ENCODE results near the gene HNRNPR.
"Not testable (repeated sequence)": the region's sequence is repeated elsewhere in the genome, so short reads cannot be mapped to it uniquely, and the experiment has no call there.

Gene HNRNPR

DNA sequence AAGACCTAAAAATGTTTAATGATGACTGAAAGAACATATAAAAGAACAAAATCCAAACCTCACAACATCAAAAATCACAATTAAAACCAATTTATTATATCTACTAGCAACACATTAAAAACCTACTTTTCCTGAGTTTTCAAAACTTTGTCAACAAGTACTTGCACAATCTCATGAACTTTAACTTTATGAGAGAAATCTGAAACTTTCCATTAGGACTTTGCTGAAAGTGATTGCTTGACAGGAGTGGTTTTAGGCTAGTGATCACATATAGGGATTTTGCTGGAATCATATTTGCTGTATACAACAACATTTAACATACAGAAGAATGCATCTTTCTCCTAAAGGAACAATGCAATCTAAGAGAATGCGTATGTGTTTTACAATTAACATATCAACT is 13.2 kb downstream of the HNRNPR start:
- no peak for DNase-seq (ENCODE audit: low spot score)

- DNase-seq (ENCODE audit: low spot score) = no peak
These were observed 18.7 kb downstream of the HNRNPR start for GRCh38 chr1:23325393-23325792.

DNA sequence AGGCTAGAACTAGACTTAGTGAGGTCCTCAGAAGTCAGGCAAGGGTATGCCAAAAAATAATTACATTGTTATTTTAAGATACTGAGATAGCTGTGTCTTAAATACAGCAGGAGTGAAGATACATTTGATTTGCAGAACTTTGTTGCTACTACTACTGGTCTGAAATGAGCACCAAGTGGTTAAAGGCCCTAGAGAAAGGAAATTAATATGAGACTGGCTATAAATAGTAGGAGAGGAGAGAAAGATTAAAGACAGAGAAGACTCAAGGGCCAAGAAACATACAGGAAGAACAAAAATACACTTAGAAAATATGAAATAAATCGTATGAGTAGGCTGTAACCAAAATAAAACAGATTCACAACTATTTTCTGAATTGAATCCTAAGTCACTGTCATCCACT is 21.3 kb downstream of the HNRNPR start:
- no peak for DNase-seq (ENCODE audit: low spot score)

DNA sequence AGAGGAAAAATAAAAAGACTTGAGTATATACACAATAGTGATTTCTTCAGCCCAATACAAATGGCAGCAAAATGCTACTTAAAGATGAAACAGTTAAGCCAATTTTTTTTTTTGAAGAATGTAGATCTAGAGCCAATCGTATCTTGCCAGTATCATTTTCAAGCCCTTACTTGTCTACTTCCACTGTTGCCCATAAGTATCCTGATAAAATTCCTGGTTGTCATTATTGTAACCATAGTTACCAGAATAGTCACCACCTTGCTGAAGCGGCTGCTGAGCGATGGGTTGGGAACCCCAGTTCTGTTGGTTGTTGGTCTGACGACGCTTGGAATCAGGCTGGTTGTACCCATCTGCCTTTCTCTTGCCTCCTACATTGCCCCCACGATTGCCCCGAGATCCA is 33.8 kb downstream of the HNRNPR start:
- DNase-seq (ENCODE audit: low spot score) = not testable (repeated sequence)

DNA sequence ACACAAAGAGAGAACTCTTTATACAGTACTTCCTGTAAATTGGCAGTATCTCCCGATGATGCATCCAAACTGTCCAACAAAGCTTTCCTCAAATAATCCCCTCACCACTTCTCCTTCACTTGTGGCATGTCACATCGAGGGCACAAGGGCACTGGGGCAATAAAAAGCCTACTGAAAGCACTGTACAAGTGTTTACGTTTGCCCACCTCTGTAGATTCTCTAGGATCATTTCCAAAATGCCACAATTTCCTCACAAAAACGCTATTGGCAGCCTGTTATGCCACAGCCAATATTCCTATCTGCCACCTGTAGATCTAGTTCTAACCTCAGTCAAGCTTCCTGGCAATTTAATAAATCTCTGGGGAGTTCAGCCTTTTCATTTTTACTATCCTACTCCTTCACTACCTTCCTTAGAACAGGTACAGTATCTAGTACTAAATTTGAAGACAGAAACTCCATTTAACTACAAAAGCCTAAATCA is 39.9 kb downstream of the HNRNPR start:
- DNase-seq (ENCODE audit: low spot score) = no peak

GRCh38 chr1:23303524-23303923 is 40.6 kb downstream of the HNRNPR start:
- DNase-seq (ENCODE audit: low spot score) = no peak

DNA sequence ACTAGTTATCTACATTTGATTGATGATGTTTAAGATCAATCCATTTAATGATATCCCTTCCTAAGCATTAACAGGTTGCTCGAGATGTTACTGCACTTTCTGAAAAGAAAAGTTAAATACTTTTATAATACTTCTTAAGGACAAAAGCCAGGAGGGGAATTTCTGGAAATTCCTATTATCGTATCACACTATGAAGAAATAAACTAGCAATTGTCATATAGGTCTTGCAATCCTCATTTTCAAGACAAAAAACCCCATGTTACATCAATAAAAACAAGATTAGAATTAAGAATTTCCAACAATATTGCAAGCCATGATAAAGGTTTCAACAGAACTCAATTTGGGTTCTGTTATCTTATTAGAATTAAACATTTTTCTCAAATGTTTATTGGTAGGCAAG is 47.2 kb downstream of the HNRNPR start:
- no peak for DNase-seq (ENCODE audit: low spot score)

DNA sequence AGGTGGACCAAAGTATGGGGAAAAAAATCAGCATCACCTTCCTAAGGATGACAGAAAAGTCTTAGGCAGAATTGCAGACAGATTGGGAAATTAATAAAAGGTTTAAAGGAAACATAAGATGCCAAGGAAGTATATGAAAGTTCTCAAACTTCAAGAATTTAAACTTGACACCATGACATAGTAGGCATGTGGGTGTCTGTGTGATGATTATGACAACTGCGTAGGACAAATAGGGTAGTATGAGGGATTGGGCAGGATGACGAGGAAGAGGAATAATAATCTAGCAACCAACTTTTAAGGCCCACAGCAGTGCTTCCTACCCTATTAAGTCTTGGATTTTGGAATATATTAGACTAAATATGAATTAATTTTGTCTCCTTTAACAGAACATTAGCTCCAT is 52.4 kb downstream of the HNRNPR start:
- DNase-seq (ENCODE audit: low spot score) = no peak

DNA sequence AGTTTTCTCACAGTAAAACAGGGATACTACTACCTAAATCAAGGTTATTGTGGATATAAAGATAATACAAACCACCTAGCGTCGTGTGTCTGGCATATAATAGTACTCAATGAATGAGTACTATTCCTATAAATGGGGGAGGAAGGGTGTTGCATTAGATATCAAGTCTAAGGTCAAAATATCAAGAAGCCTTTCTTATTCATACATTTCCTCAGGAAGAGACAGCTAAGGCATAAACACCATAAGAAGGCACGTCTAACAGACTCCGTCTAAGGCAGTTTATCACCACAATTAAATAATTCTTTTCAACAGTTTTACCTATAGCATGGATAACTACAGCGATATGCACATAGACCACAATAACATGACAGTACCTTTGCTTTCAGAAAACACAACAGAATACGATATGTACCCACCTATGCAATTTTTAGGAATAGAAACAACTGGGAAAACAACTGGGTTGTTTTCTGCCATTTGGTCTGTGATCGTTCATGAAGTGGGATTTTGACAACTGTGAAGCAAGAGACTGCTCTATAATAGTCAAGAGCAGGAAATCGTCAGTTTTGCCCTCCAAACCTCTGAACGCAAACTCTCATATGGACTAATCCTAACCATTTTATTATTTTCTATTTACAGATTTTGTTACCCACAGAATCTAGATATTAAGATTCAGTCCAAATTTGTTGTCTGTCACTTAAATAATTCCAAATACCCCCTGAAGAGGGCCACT is 53.1 kb downstream of the HNRNPR start:
- DNase-seq (ENCODE audit: low spot score) = no peak

- DNase-seq (ENCODE audit: low spot score) = no peak
These were observed 55.4 kb downstream of the HNRNPR start for GRCh38 chr1:23288671-23289070.

DNA sequence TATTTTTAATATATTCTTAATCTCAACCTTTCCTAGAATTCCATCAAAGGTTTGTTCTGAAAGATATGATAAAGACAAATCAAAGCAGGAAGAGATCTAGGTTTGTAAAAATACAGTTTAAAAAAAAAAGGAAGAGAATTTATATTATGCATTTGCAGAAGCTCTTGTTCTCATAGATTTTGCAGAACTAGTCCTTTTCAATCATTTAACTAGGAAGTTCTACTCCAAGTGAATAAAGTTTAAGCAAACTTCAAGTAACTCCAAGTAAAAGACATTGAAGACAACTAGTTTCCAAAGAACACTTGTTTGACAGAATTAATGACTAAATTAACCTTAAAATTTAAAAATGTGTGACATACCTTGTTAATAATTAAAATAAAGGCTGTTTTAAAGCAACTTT is 55.9 kb downstream of the HNRNPR start:
- DNase-seq (ENCODE audit: low spot score) = no peak

DNA sequence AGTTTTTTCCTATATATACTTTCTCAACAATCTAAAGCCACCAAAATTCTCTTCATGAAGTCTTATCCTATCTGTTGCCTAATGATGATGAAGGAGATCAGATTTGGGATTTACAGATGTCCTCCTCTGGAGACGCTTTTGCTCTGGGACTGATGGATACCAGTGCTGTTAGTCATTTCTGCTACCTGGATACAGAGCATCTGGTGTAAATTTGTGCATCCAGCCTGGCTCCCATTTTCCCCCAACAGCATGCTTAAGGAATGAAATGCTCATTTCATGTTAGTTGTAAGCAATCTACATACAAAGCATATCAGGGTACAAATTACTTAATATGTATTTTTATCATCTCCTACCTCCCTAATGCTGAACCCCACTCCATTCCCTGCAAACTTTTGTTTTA is 57.7 kb downstream of the HNRNPR start:
- no peak for DNase-seq (ENCODE audit: low spot score)

- DNase-seq (ENCODE audit: low spot score) = no peak
These were observed 60.1 kb downstream of the HNRNPR start for GRCh38 chr1:23283667-23284602.

GRCh38 chr1:23282957-23283356 is 61.1 kb downstream of the HNRNPR start:
- no peak for DNase-seq (ENCODE audit: low spot score)

GRCh38 chr1:23278717-23279116 is 65.4 kb downstream of the HNRNPR start:
- DNase-seq (ENCODE audit: low spot score) = no peak

- DNase-seq (ENCODE audit: low spot score) = no peak
These were observed 67.6 kb downstream of the HNRNPR start for GRCh38 chr1:23276531-23276930.

- DNase-seq (ENCODE audit: low spot score) = no peak
These were observed 70.0 kb downstream of the HNRNPR start for GRCh38 chr1:23274134-23274505.

- no peak for DNase-seq (ENCODE audit: low spot score)
These were observed 70.5 kb downstream of the HNRNPR start for GRCh38 chr1:23273450-23274133.

DNA sequence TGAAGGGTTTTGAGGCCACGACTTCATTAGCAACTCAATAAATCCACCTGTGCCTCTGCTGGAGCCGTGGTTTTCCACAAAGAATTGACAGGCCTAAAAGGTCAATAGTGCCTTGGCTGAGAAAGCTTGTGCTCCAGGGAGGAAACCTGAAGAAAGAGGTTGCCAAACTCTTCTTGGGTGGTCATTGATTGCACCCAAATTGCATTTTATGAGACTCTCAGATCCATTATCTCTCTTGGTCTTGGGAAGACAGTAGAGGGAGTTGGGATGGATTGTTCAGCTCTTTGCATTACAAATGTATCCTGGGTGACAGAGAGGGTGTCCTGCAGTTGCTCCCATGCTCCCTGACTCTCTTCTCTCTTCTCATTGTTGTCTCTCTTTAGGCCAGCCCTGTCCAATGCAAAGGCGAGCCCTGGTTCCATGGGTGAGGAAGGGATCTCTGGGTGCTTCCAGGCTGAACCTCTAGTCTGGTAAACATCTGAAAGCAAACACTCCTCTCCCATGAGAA is 80.7 kb downstream of the HNRNPR start:
- no peak for DNase-seq (ENCODE audit: low spot score)

DNA sequence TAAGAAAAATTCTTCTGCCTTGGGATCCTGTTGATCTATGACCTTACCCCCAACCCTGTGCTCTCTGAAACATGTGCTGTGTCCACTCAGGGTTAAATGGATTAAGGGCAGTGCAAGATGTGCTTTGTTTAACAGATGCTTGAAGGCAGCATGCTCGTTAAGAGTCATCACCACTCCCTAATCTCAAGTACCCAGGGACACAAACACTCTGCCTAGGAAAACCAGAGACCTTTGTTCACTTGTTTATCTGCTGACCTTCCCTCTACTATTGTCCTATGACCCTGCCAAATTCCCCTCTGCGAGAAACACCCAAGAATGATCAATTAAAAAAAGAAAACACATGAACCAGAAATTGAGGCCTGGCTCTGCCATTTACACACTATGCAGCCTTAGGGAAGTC is 86.0 kb downstream of the HNRNPR start:
- DNase-seq (ENCODE audit: low spot score) = not testable (repeated sequence)

DNA sequence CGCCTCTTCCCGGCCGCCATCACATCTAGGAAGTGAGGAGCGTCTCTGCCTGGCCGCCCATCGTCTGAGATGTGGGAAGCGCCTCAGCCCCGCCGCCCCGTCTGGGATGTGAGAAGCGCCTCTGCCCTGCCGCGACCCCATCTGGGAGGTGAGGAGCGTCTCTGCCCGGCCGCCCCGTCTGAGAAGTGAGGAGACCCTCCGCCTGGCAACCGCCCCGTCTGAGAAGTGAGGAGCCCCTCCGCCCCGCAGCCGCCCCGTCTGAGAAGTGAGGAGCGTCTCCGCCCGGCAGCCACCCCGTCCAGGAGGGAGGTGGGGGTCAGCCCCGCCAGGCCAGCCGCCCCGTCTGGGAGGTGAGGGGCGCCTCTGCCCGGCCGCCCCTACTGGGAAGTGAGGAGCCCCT is 86.7 kb downstream of the HNRNPR start:
- DNase-seq (ENCODE audit: low spot score) = not testable (repeated sequence)

Measured in CD4-positive, alpha-beta T cell treated with Interleukin-15 for 4 hours (primary cell).